GM12864 (cell line): ENCODE results near the gene SPATC1L.

ENCODE experiments used
- DNase-seq: peaks from one replicate; pipeline ENCODE4 v3.0.0-alpha.2; 2011; ENCODE audit warnings: low read depth
- H3K4me3 ChIP-seq: 2 replicates; pipeline ENCODE4 v1.5.1; 2011; ENCODE audit warnings: mild to moderate bottlenecking, low read depth, low read length, control low read depth
- TF ChIP-seq, protein P1 (sequence below): IDR thresholded peaks from 2 replicates; pipeline ENCODE4 v1.5.1; 2011; ENCODE audit warnings: low read depth, mild to moderate bottlenecking, moderate library complexity, low read length, control low read depth, inconsistent platforms; ENCODE audit errors: missing control alignments

Gene SPATC1L

GRCh38 chr21:46219591-46220239, 35.5 kb upstream of the SPATC1L start:
- H3K4me3 ChIP-seq, result no peak overlapping the region
- no peak for DNase-seq
- TF ChIP-seq, protein P1, sequence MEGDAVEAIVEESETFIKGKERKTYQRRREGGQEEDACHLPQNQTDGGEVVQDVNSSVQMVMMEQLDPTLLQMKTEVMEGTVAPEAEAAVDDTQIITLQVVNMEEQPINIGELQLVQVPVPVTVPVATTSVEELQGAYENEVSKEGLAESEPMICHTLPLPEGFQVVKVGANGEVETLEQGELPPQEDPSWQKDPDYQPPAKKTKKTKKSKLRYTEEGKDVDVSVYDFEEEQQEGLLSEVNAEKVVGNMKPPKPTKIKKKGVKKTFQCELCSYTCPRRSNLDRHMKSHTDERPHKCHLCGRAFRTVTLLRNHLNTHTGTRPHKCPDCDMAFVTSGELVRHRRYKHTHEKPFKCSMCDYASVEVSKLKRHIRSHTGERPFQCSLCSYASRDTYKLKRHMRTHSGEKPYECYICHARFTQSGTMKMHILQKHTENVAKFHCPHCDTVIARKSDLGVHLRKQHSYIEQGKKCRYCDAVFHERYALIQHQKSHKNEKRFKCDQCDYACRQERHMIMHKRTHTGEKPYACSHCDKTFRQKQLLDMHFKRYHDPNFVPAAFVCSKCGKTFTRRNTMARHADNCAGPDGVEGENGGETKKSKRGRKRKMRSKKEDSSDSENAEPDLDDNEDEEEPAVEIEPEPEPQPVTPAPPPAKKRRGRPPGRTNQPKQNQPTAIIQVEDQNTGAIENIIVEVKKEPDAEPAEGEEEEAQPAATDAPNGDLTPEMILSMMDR, result no peak

DNA sequence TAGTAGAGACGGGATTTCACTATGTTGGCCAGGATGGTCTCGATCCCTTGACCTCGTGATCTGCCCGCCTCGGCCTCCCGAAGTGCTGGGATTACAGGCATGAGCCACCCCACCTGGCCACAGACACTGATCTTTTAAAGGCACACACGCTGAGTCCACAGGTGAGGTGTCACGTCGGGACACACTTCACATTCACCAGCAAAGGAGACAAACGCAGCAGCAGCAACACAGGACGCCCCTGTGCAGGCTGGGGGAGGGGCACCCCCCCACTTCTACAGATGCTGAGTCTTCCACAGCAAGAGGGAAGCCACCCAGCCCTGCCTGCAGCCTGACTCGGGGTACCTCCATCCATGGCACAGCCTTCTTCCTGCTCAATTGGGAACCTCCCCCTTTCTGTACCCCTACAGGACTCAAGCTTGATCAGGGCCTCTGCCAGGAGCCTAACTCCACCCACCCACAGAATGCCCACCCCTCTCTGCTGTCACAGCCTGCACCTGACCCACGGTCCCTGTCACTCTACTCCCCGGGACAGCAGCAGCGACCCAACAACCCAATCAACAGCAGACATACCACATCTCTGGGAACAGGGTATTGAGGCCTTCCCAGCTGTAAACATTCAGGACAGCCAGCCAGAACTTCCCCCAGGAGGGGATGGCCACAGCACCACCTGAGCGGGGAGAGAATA, 34.8 kb upstream of the SPATC1L start:
- no peak for DNase-seq
- H3K4me3 ChIP-seq, result no peak overlapping the region
- TF ChIP-seq, protein P1, result no peak

DNA sequence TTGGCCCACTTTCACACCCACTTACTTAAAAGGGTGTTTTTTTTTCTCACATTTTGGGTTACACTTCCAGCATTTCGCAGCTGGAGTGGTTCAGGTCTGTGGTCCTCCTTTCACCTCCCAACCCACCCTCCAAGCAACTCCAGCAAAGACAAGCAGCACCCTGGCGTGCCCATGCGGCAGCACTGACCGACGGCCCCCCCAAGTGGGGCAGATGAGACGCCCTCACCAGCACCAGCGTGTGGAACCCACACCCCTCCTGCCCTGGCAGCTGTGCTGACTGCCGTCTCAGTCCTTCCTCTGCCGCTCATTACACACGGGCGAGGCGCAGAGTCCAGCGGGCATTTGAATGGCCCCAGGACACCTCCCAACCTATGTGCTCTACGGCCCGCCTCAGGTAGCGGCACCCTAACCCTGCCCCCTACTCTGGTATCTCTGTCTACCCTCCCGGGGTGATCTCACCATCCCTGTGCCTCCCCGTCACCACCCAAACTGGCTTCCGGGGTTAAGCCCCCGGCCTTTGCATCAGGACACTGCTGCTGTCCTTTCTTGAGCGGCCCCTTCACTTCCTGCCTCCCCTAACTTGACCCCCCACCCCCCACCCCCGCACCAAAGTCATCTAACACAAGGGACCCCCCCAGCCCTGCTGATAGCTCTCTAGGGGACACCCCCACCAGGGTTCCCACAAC, 33.4 kb upstream of the SPATC1L start:
- TF ChIP-seq, protein P1, result no peak
- no peak for DNase-seq
- no peak overlapping the region for H3K4me3 ChIP-seq

DNA sequence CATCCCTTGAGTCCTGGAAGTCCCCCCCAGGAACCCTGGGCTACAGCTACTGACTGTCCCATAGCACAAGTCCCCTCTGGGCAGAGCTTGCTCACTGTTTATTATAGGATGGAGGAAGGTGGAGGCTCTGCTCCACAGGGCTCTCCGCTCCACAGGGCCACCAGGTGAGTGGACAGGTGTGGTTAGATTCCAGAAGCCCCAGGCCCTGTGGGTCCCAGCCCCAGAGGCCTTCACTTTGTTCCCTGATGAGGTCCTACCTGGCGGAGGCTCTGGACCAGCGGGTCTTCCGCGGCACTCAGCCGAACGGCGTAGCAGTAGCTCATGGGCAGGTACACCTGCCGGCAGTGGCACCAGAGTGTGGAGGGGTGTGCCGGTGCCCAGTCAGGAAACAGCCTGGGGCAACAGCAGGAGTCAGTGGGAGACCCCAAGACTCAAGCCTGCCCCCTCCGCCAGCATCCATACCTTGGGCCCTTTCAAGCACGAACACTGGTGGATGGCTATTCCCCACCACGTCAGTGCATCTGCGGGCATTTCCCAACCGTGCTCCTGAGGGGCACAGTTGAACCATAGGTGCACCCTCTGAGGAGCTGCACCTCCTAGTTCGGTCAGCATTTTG, 32.0 kb upstream of the SPATC1L start:
- no peak for DNase-seq
- TF ChIP-seq, protein P1, result no peak
- H3K4me3 ChIP-seq, result no peak overlapping the region

DNA sequence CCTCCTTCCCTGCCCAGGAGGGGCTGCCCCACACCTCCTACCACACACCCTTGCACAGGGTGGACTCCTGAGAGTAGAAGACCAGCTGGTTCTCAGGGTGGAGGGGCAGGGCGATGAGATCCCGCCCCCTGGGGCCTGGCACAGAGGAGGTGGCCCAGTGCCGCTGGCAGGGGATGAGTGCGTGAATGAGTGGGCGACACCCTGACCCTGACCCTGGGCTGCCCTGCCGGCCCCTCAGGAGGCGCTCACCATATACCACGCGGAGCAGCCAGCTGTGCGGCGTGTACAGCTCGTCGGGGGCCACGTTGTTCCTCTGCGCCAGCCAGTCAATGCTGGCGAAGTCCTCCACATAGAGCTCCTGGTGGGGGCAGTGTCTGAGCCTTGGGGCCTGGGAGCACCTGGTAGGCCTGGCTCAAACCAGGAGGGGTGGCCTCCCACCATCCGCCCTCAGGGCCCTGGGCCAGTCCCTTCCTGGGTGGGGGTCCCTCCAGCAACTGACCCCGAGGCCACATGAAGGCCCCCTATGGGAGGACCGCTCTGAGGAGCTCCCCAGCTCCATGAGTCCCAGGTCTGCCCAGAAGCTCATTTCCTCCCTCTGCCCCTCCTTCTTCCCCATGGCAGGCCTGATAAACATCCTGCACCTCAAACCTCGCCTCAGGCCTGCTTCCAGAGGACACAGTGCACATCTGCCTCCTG, 31.3 kb upstream of the SPATC1L start:
- H3K4me3 ChIP-seq, result no peak overlapping the region
- DNase-seq, result no peak
- TF ChIP-seq, protein P1, result no peak

DNA sequence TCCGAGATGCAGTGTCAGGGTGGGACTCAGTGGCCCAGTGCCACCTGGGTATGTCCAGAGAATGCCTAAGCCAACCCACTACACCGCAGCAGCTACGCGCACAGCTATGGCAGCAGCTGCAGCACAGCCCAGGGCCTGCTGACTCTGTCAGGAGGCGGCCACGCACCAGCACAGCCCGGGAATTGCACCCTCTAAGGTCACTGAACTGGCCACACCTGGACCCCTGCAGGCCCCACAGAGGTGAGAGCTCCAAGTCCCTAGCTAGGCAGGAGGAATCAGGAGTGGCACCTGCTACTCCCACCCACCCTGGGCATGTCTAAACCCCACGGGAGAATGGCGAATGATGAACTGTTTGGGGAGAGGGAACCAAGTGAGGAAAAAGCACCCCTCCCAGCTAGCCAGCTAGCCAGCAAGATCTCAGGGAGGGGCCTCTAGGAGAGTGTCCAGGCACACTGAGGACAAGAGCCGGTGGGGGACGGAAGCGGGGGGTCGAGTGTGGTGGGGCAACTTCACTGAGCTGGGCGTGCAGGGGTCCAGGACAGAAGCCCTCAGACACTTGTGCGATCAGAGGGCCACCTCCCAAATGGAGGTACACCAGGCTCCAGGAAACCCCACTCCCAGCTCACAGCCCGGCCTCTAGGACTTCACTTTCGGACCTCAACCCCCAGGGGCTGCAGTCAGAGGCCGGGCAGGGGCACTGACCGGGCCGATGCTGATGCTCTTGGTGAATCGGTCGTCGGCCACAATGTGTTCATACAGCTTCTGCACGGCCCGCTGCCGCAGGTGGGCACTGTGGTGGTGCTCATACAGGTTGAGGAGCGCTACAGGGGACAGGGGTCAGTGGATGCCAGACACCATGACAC, 30.4 kb upstream of the SPATC1L start:
- no peak for DNase-seq
- TF ChIP-seq, protein P1, result no peak

More for the DNA sequence above, 30.4 kb upstream of the SPATC1L start:
- H3K4me3 ChIP-seq, result no peak overlapping the region
